Motor neuron (in vitro differentiated cells): ENCODE data around the gene FAM163A. TPM values are rescaled to one million over a fixed set of nuclear protein-coding genes. Genes with fewer than 3 reads are reported as not detected.
A peak's percentile ranks its signal among the peaks of the same experiment; 100 is the strongest.

Experiments used
- ATAC-seq, 8 experiments: fragments of 200-7000 bp; cut with Tn5 transposase; replicated peaks in 6 of 8; 2 replicates each; pipeline ENCODE4 v1.8.0; 2021; ENCODE audit warnings: mild to moderate bottlenecking in 8 of 8, moderate library complexity in 8 of 8
- H3K27ac ChIP-seq, 2 donors: fragments of 250-450 bp; sonication (Bioruptor Pico); 2 replicates each; pipeline ENCODE4 v1.9.0; 2021; ENCODE audit warnings: antibody characterized with exemption in 2 of 2, mild to moderate bottlenecking in 2 of 2, moderate library complexity in 1 of 2
- H3K4me1 ChIP-seq, 2 donors: fragments of 250-450 bp; sonication (Bioruptor Pico); replicated peaks in 1 of 2; 2 replicates each; pipeline ENCODE4 v1.6.1; 2021; ENCODE audit warnings: antibody characterized with exemption in 2 of 2, mild to moderate bottlenecking in 2 of 2, moderate library complexity in 1 of 2
- H3K4me3 ChIP-seq, 5 donors: fragments of 250-450 bp; sonication (Bioruptor Pico); 2 replicates each; pipeline ENCODE4 v1.9.0; 2021; ENCODE audit warnings: antibody characterized with exemption in 5 of 5, mild to moderate bottlenecking in 5 of 5, moderate library complexity in 4 of 5
- WGBS, 10 experiments: fragments of 450-650 bp; shearing (Covaris generic); methylation state at CpG; one replicate each; pipeline ENCODE4 v1.0.0; 2022; 5-methylcytosine and 5-hydroxymethylcytosine counted together
- in situ Hi-C, 9 experiments: fragments of 400-800 bp; cut with MboI; loops; one replicate each; pipeline ENCODE4 v1.15.0; 2021; ENCODE audit warnings: low sequenced_read_pairs in 9 of 9, low pct_unique_long_range_greater_than_20kb in 2 of 9; ENCODE audit not compliant: unreplicated experiment in 9 of 9
- total RNA-seq, 8 experiments: library from RNA; unstranded; fragments of 300-600 nt; gene quantifications; 2 replicates each; pipeline versions ENCODE4 v1.2.3 to v1.2.4, GENCODE V29; 2022

Gene FAM163A
- total RNA-seq, 8 experiments from 2014 or later, result 0.13 to 4.8 (median 1.6) TPM

GRCh38 chr1:179760521-179760920 lies 17.4 kb downstream of the FAM163A start:
- in situ Hi-C loops, result no loop called here
- H3K4me1 ChIP-seq, result peaks cover 3 to 24% of the 10 kb centered on the region in 2 donors

GRCh38 chr1:179761296-179761695 lies 18.2 kb downstream of the FAM163A start:
- Histone ChIP-seq H3K4me3 (no peak overlapping the region), H3K27ac (no peak overlapping the region), H3K4me1 (peaks cover 3 to 24% of the 10 kb centered on the region in 2 donors)
- in situ Hi-C loops, result no loop called here
- WGBS, 10 experiments, result 15 to 65% (median 38%) methylated on average over 1 to 8 of the region's 8 CpGs
- peak in 5 of 8 experiments; percentile 85 to 95 (median 94) for ATAC-seq

More at GRCh38 chr1:179760521-179760920, 17.4 kb downstream of the FAM163A start:
- no peak overlapping the region for H3K27ac ChIP-seq
- no peak overlapping the region for H3K4me3 ChIP-seq
- WGBS, 10 experiments, result 56 to 93% (median 80%) methylated on average over 2 of the region's 2 CpGs; no CpG with 5 or more reads in 7 of the 10 experiments
- no peak for ATAC-seq

- in situ Hi-C loops, result no loop called here
- Histone ChIP-seq H3K27ac (peak overlapping the region in 1 of 2 donors; percentile 23), H3K4me1 (peaks cover 6 to 29% of the 10 kb centered on the region in 2 donors), H3K4me3 (no peak overlapping the region)
- ATAC-seq, result no peak
- 6 to 82% (median 66%) methylated on average over 1 to 6 of the region's 6 CpGs; no CpG with 5 or more reads in 1 of the 10 experiments for WGBS, 10 experiments
Observed at GRCh38 chr1:179761846-179762640, 19.0 kb downstream of the FAM163A start.

GRCh38 chr1:179767177-179767581 lies 24.1 kb downstream of the FAM163A start:
- peak overlapping the region; percentile 18 to 25 for H3K27ac ChIP-seq
- in situ Hi-C loops, result no loop called here
- 0 to 62% (median 14%) methylated on average over 1 to 5 of the region's 5 CpGs; no CpG with 5 or more reads in 1 of the 10 experiments for WGBS, 10 experiments
- no peak overlapping the region for H3K4me3 ChIP-seq
- peak in 5 of 8 experiments; percentile 95 to 98 (median 96) for ATAC-seq
- peaks cover 7 to 15% of the 10 kb centered on the region in 2 donors for H3K4me1 ChIP-seq

DNA sequence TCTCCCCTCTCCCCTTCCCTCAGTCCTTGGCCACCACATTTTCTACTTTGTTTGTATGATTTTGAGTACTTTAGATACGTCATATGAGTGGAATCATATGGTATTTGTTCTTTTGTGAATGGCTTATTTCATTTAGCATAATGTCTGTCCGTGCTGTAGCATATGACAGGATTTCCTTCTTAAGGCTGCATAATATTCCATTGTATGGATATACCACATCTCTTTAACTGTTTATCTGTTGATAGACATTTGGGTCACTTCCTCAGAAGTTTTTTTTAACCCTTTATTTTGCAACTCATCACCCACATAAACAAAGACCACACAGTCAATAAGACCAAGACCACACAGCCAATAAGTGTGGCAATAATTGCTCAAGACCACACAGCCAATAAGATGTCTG lies 24.9 kb downstream of the FAM163A start:
- 13 to 100% (median 87%) methylated on average over 1 to 2 of the region's 2 CpGs for WGBS, 10 experiments
- Histone ChIP-seq H3K4me3 (no peak overlapping the region), H3K27ac (no peak overlapping the region), H3K4me1 (peaks cover 7 to 11% of the 10 kb centered on the region in 2 donors)
- ATAC-seq, result no peak
- in situ Hi-C loops, result no loop called here

- ATAC-seq, result no peak
Observed at GRCh38 chr1:179770887-179771502, 27.9 kb downstream of the FAM163A start.

DNA sequence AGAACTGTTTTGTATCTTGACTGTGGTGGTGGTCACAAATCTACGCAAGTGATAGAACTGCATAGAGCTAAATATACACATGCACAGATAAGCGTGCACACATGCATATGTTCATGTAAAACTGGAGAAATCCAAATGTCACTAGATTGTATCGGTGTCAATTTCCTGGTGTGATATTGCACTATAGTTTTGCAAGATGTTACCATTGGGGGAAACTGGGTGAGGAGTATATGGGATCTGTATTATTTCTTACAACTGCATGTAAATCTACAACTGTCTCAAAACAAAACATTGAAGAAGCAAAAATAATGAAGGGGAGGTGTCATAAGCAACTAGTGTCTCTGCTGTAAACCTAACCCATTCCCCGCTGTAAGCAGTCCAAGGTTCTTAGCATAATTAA lies 30.2 kb downstream of the FAM163A start:
- Histone ChIP-seq H3K4me1 (no peaks in the 10 kb centered on the region), H3K4me3 (no peak overlapping the region), H3K27ac (no peak overlapping the region)
- in situ Hi-C loops, result no loop called here
- 38 to 100% (median 89%) methylated on average over 1 to 4 of the region's 4 CpGs; no CpG with 5 or more reads in 1 of the 10 experiments for WGBS, 10 experiments
- ATAC-seq, result no peak

More at GRCh38 chr1:179770887-179771502, 27.9 kb downstream of the FAM163A start:
- 27 to 82% (median 72%) methylated on average over 1 to 6 of the region's 9 CpGs; no CpG with 5 or more reads in 2 of the 10 experiments for WGBS, 10 experiments
- Histone ChIP-seq H3K27ac (no peak overlapping the region), H3K4me1 (peaks cover 7 to 11% of the 10 kb centered on the region in 2 donors), H3K4me3 (no peak overlapping the region)
- in situ Hi-C loops, result no loop called here

DNA sequence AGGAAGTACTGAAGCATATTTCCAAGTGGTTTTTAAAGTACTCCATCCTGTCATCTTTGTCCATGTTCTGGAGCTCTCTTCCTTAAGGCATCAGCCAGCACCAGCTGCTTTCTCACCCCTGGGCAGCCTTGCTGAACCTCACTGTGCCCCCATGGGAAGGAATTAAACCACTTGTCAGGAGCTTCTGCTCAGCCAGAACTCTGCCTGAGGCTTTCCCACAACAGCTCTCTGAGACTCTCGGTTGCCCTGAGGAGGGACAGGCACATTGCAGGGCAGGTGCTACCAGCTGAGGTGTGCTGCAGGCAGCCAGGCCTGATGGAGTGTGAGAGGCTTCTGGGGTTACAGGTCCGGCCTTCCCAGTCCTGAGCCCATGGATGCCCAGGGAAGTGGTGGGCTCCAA lies 30.9 kb downstream of the FAM163A start:
- in situ Hi-C loops, result no loop called here
- Histone ChIP-seq H3K27ac (no peak overlapping the region), H3K4me3 (no peak overlapping the region), H3K4me1 (no peaks in the 10 kb centered on the region)
- 0 to 100% (median 80%) methylated on average over 1 to 2 of the region's 2 CpGs; no CpG with 5 or more reads in 5 of the 10 experiments for WGBS, 10 experiments
- ATAC-seq, result no peak

GRCh38 chr1:179774566-179774965 lies 31.5 kb downstream of the FAM163A start:
- no peak overlapping the region for H3K27ac ChIP-seq
- in situ Hi-C loops, result no loop called here
- WGBS, 10 experiments, result 0 to 95% (median 81%) methylated on average over 1 to 8 of the region's 8 CpGs; no CpG with 5 or more reads in 2 of the 10 experiments
- H3K4me1 ChIP-seq, result peaks cover 0 to 4% of the 10 kb centered on the region in 2 donors
- no peak overlapping the region for H3K4me3 ChIP-seq
- no peak for ATAC-seq

DNA sequence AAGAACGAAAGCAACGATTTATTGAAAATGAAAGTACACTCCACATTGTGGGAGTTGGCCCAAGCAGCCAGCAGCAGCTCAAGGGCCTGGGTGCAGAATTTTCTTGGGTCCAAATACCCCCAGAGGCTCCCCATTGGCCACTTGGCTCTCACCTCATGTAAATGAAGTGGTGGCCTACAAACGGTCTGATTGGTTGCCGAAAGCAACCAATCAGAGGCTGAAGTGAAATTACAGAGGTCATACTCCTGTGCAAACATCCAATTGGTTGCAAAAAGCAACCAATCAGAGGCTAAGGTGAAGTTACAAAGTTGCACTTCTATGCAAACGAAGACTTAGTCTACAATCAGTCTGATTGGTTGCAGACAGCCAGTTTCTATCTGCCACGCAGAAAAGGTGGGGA lies 31.9 kb downstream of the FAM163A start:
- Histone ChIP-seq H3K4me1 (peaks cover 0 to 8% of the 10 kb centered on the region in 2 donors), H3K27ac (no peak overlapping the region), H3K4me3 (no peak overlapping the region)
- ATAC-seq, result no peak
- in situ Hi-C loops, result no loop called here
- WGBS, 10 experiments, result 44 to 94% (median 87%) methylated on average over 1 to 6 of the region's 6 CpGs; no CpG with 5 or more reads in 2 of the 10 experiments

- no peak for ATAC-seq
- in situ Hi-C loops, result no loop called here
- H3K4me1 ChIP-seq, result peaks cover 0 to 10% of the 10 kb centered on the region in 2 donors
- no peak overlapping the region for H3K27ac ChIP-seq
- 50 to 100% (median 91%) methylated on average over 1 to 2 of the region's 2 CpGs; no CpG with 5 or more reads in 1 of the 10 experiments for WGBS, 10 experiments
- no peak overlapping the region for H3K4me3 ChIP-seq
Observed at GRCh38 chr1:179776831-179777230, 33.7 kb downstream of the FAM163A start.

DNA sequence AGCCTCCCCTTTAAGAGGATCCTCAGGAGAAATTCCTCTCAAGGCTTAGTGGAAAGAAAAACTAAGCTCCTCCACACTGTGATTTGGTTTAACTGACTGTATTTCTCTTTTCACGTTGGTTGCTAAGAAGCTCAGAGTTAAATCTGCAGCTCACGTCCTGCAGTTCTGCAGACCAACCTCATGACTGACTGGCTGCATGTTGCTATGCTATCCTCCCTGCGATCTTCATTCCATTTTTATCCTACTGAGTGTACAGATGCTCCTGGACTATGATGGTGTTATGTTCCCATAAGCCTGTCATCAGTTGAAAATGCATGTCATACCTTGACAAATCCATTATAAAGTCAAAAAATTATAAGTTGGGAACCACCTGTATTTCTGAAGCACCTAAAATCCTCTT lies 34.6 kb downstream of the FAM163A start:
- Histone ChIP-seq H3K4me3 (no peak overlapping the region), H3K27ac (no peak overlapping the region), H3K4me1 (peaks cover 0 to 10% of the 10 kb centered on the region in 2 donors)
- 5 to 90% (median 75%) methylated on average over 2 to 3 of the region's 3 CpGs; no CpG with 5 or more reads in 3 of the 10 experiments for WGBS, 10 experiments
- in situ Hi-C loops, result no loop called here
- ATAC-seq, result no peak

GRCh38 chr1:179779645-179780272 lies 36.7 kb downstream of the FAM163A start:
- Histone ChIP-seq H3K4me3 (no peak overlapping the region), H3K27ac (no peak overlapping the region), H3K4me1 (peaks cover 6 to 20% of the 10 kb centered on the region in 2 donors)
- peak in 1 of 8 experiments; percentile 25 for ATAC-seq
- in situ Hi-C loops, result no loop called here
- 0 to 95% (median 77%) methylated on average over 1 to 2 of the region's 2 CpGs; no CpG with 5 or more reads in 3 of the 10 experiments for WGBS, 10 experiments
